ENCODE results near the gene LAMC1.
"Not testable (repeated sequence)": the region's sequence is repeated elsewhere in the genome, so short reads cannot be mapped to it uniquely, and the experiment has no call there.

Gene LAMC1

GRCh38 chr1:183043872-183044854, 20.9 kb downstream of the LAMC1 start:
- no peak for DNase-seq (ENCODE audit: low spot score)

GRCh38 chr1:183044893-183045649, 21.9 kb downstream of the LAMC1 start:
- no peak for DNase-seq (ENCODE audit: low spot score)

GRCh38 chr1:183048087-183049085, 25.2 kb downstream of the LAMC1 start:
- DNase-seq (ENCODE audit: low spot score), result no peak

GRCh38 chr1:183051546-183051945, 28.3 kb downstream of the LAMC1 start:
- DNase-seq (ENCODE audit: low spot score), result no peak

GRCh38 chr1:183052861-183053260, 29.6 kb downstream of the LAMC1 start:
- DNase-seq (ENCODE audit: low spot score), result no peak

GRCh38 chr1:183058851-183059502, 35.8 kb downstream of the LAMC1 start:
- DNase-seq (ENCODE audit: low spot score), result no peak

- no peak for DNase-seq (ENCODE audit: low spot score)
Measured at GRCh38 chr1:183061194-183061593, 38.0 kb downstream of the LAMC1 start.

- DNase-seq (ENCODE audit: low spot score), result no peak
Measured at GRCh38 chr1:183063349-183063748, 40.1 kb downstream of the LAMC1 start.

- no peak for DNase-seq (ENCODE audit: low spot score)
Measured at GRCh38 chr1:183065168-183065706, 42.0 kb downstream of the LAMC1 start.

- not testable (repeated sequence) for DNase-seq (ENCODE audit: low spot score)
Measured at GRCh38 chr1:183066432-183066831, 43.2 kb downstream of the LAMC1 start.

GRCh38 chr1:183069562-183070216, 46.5 kb downstream of the LAMC1 start:
- DNase-seq (ENCODE audit: low spot score), result no peak

- no peak for DNase-seq (ENCODE audit: low spot score)
Measured at GRCh38 chr1:183070234-183070922, 47.2 kb downstream of the LAMC1 start.

GRCh38 chr1:183070923-183071618, 47.9 kb downstream of the LAMC1 start:
- DNase-seq (ENCODE audit: low spot score), result peak; percentile 28

- not testable (repeated sequence) for DNase-seq (ENCODE audit: low spot score)
Measured at GRCh38 chr1:183072595-183072994, 49.4 kb downstream of the LAMC1 start.

GRCh38 chr1:183073320-183073719, 50.1 kb downstream of the LAMC1 start:
- no peak for DNase-seq (ENCODE audit: low spot score)

GRCh38 chr1:183074215-183074614, 51.0 kb downstream of the LAMC1 start:
- DNase-seq (ENCODE audit: low spot score), result no peak

- DNase-seq (ENCODE audit: low spot score), result no peak
Measured at GRCh38 chr1:183075861-183076260, 52.6 kb downstream of the LAMC1 start.

- no peak for DNase-seq (ENCODE audit: low spot score)
Measured at GRCh38 chr1:183077097-183077496, 53.9 kb downstream of the LAMC1 start.

All from pons (tissue), 1 donor.